Measurements from ENCODE around the gene TEKT3. TPM values are rescaled to one million over a fixed set of nuclear protein-coding genes. Genes with fewer than 3 reads are reported as not detected.

Gene TEKT3
- total RNA-seq, 3 donors from 2014 or later: 0.60 to 0.69 TPM; not detected in 1

GRCh38 chr17:15257796-15258512, 83.4 kb downstream of the TEKT3 start:
- TF ChIP-seq, protein P1, sequence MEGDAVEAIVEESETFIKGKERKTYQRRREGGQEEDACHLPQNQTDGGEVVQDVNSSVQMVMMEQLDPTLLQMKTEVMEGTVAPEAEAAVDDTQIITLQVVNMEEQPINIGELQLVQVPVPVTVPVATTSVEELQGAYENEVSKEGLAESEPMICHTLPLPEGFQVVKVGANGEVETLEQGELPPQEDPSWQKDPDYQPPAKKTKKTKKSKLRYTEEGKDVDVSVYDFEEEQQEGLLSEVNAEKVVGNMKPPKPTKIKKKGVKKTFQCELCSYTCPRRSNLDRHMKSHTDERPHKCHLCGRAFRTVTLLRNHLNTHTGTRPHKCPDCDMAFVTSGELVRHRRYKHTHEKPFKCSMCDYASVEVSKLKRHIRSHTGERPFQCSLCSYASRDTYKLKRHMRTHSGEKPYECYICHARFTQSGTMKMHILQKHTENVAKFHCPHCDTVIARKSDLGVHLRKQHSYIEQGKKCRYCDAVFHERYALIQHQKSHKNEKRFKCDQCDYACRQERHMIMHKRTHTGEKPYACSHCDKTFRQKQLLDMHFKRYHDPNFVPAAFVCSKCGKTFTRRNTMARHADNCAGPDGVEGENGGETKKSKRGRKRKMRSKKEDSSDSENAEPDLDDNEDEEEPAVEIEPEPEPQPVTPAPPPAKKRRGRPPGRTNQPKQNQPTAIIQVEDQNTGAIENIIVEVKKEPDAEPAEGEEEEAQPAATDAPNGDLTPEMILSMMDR (IDR thresholded peaks at IDR 0.05): no peak

GRCh38 chr17:15257258-15257788, 84.1 kb downstream of the TEKT3 start:
- Histone ChIP-seq H3K36me3 (ENCODE audit: low read depth) (no peaks in the 10 kb centered on the region), H3K4me1 (ENCODE audit: low read depth) (peaks cover 15% of the 10 kb centered on the region), H3K4me3 (no peak overlapping the region), H3K9me3 (no peaks in the 10 kb centered on the region)
- peak; percentile 62 for ATAC-seq
- intact Hi-C loops (cut with DNase I, micrococcal nuclease): no loop called here
- TF ChIP-seq, protein P1 (IDR thresholded peaks at IDR 0.05): peak; percentile 71
- peak; percentile 70 to 86 (median 71) for DNase-seq

More at GRCh38 chr17:15257796-15258512, 83.4 kb downstream of the TEKT3 start:
- peaks cover 19% of the 10 kb centered on the region for H3K4me1 ChIP-seq (ENCODE audit: low read depth)
- intact Hi-C loops (cut with DNase I, micrococcal nuclease): no loop called here
- no peak overlapping the region for H3K4me3 ChIP-seq
- H3K9me3 ChIP-seq: no peaks in the 10 kb centered on the region
- DNase-seq (no peak), ATAC-seq (no peak)
- H3K36me3 ChIP-seq (ENCODE audit: low read depth): no peaks in the 10 kb centered on the region

- intact Hi-C loops (cut with DNase I, micrococcal nuclease): no loop called here
- H3K4me3 ChIP-seq: no peak overlapping the region
- H3K4me1 ChIP-seq (ENCODE audit: low read depth): peaks cover 15% of the 10 kb centered on the region
- ATAC-seq (no peak), DNase-seq (no peak)
- H3K36me3 ChIP-seq (ENCODE audit: low read depth): no peaks in the 10 kb centered on the region
- TF ChIP-seq, protein P1 (IDR thresholded peaks at IDR 0.05): no peak
- H3K9me3 ChIP-seq: no peaks in the 10 kb centered on the region
Measured at GRCh38 chr17:15256689-15257088, 84.7 kb downstream of the TEKT3 start.

DNA sequence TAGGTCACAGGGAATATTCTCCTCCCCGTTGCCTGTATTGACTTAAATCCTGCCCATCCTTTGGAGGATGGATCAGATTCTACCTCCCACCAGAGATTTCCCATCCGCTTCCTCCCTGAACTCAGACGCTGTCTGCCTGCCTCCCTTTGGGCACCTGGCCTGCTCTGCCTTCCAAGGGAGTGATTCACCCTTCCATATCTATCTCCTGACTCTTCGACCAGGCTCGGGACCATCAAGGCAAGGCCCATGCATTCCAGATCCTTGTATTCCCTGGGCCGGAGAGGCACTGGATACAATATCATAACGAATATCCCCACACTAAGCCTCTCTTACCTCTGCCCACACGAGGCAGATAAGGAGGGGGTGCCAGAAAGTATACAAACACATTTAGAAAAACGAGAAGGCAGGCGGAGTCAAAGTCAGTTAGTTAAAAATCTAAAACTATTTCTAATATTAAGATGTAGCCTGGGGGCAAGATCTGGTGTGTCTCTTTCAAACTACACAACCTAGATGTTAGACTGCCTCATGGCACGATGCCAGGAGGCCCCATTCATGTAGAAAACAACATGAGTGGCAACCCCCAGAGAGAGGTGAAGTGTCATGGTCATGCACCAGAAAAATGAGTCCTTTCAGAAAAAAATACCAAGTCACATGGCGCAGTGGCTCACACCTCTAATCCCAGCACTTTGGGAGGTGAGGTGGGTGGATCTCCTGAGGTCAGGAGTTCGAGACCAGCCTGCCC, 85.5 kb downstream of the TEKT3 start:
- Histone ChIP-seq H3K4me1 (ENCODE audit: low read depth) (peaks cover 8% of the 10 kb centered on the region), H3K9me3 (no peaks in the 10 kb centered on the region), H3K36me3 (ENCODE audit: low read depth) (no peaks in the 10 kb centered on the region), H3K4me3 (no peak overlapping the region)
- DNase-seq (no peak), ATAC-seq (no peak)
- TF ChIP-seq, protein P1 (IDR thresholded peaks at IDR 0.05): no peak
- intact Hi-C loops (cut with DNase I, micrococcal nuclease): no loop called here

Other genes starting within 250 kb of the TEKT3 start
- gene PMP22, start 76.3 kb downstream of the TEKT3 start, total RNA-seq: 100 to 1,000 TPM in 1 of 3 donors, 10 to 100 TPM in 2; 16.7 to 149 (median 54.2) TPM
- 10 to 100 TPM in 1 of 3 donors, 1 to 10 TPM in 2; 4.8 to 17.5 (median 5.7) TPM for gene CDRT4, start 126.0 kb upstream of the TEKT3 start, total RNA-seq
- 10 to 100 TPM in 2 of 3 donors, 1 to 10 TPM in 1; 9.7 to 25.0 (median 14.0) TPM for gene TVP23C, start 221.9 kb upstream of the TEKT3 start, total RNA-seq

All from mucosa of descending colon (tissue), 3 donors.